Inflammatory macrophage treated with lipopolysaccharide for 4 hours (primary cell): ENCODE data around the gene TEAD1.

Experiments used
- DNase-seq: peaks from one replicate; pipeline ENCODE4 v3.0.0-alpha.2; 2020

The TEAD1 gene

GRCh38 chr11:12917822-12918221 lies 243.6 kb downstream of the TEAD1 start:
- no peak for DNase-seq

DNA sequence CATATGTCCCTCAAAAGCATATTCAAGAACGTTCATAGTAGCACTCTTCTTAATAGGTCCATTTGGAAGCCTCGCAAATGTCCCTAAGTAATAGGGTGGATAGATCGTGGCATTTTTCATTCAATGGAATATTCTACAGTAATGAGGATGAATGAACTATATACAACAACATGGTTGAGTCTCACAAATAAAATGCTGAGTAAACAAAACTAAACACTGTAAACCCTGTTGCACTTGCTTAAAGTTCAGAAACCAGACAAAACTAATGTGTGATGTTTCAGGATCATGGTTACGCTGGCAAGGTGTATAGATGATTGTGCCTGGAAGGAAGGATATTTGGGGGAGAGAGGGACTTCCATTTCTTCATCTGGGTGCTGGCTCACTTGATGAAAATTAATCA lies 244.4 kb downstream of the TEAD1 start:
- no peak for DNase-seq

DNA sequence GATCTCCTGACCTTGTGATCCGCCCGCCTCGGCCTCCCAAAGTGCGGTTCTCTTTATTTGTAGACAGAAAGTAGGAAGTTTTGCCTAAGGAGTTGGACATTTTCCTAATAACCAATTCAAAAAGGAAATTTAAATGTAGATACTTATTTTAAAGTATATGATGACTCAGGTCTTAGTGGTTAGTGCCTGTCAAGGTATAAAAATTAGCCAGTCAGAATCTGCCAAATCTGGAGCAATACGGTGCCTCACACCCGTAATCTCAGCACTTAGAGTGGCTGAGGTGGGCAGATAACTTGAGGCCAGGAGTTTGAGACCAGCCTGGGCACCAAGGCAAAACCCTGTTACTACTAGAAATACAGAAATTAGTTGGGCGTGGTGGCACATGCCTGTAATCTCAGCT lies 248.2 kb downstream of the TEAD1 start:
- DNase-seq: no peak

GRCh38 chr11:12922980-12923507 lies 248.8 kb downstream of the TEAD1 start:
- DNase-seq: no peak

DNA sequence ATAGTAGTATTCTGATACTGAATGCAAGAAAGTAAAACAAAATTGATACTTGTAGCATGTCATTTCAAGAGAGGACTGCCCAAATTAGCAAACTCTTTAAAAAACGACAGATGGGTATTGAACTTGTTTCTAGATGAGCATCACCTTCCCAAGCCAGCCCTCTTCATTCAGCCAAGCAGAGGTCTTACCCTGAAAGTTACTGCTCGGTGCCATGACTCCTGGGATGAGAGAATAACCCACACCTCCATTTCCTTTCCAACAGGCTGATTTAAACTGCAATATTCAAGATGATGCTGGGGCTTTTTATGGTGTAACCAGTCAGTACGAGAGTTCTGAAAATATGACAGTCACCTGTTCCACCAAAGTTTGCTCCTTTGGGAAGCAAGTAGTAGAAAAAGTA lies 250.4 kb downstream of the TEAD1 start:
- no peak for DNase-seq

- DNase-seq: no peak
Observed at GRCh38 chr11:12925520-12925919, 251.3 kb downstream of the TEAD1 start.

DNA sequence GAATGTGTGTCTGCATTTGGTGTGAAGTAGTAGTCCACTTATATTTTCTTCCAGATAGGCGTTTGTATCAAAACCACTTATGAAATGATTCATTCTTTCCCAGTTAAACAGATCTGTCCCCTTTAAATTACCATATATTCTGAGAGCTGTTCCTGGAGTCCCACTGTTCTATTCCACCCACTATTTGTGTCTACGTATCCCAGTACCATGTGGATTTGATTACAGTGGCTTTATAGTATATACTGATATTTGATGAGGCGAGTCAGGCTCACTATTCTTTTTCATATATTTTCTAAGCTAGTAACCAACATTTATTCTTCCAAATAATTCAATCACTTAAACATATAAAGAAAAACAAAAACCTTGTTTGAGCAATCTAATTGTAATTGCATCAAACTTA lies 253.0 kb downstream of the TEAD1 start:
- no peak for DNase-seq

DNA sequence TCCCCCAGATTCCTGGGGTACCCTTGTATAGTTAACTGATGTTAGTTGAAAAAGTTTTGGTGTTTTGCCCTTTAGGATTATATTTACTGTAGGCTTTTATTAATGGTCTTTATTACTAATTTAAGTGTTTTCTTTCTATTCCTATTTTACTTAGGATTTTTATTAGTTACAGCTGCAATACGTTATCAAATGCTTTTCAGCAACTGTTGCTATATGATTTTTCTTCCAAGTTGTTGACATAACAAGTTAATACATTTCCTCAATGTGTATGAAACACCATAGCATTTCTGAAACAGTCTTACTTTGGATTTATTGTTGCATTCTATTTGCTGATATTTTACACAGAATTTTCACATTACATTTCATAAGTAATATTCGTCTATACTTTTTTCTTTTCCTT lies 253.7 kb downstream of the TEAD1 start:
- no peak for DNase-seq

DNA sequence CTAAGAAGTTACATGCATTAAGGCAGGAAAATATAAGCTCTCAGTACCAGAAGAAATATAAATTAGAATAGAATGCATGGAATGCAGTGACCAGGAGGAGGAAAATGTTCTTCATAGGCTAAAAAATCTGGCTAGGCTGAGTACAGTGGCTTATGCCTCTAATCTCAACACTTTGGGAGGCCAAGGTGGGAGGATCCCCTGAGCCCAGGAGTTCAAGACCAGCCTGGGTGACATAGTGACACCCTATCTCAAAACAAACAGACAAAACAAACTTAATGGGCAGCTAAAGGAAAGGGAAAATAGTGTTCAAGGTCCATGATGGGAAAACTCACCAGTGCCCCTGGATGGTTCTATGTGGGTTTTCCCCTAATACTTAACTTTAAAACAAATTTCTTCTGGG lies 256.6 kb downstream of the TEAD1 start:
- DNase-seq: no peak

DNA sequence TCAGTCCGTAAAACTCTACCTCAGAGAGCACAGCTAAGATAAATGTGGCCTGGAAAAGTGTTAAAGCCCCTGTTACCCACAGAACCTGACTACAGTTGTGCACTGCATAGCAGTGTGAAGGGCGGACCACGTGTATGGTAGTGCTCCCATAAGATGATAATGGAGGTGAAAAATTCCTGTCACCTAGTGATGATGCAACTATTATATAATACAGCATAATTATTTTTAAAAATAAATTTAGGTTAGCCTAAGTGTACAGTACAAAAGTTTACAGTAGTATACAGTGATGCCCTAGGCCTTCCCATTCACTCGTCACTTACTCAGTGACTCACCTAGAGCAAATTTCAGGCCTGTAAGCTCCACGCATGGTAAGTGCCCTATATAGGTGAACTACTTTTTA lies 258.3 kb downstream of the TEAD1 start:
- DNase-seq: no peak

DNA sequence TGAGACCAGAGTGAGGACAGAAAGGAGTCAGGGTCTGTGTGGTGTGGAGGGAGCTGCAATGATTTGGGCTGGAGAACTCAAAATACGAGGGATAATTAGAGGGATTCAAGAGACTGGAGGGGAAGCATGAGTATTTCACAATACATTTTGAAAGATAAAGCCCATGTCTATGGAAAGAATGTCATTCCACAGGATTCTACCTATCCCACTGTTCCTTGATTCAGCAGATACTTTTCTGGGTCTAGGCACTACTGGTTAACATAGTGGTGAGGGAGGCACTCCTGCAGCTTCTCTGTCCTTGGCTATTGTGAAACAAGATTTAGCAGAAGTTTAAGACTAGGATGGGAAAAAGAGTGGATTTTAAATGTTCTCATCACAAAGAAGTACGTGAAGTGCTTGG lies 262.0 kb downstream of the TEAD1 start:
- DNase-seq: no peak

- no peak for DNase-seq
Observed at GRCh38 chr11:12938590-12939247, 264.5 kb downstream of the TEAD1 start.

GRCh38 chr11:12941671-12942070 lies 267.4 kb downstream of the TEAD1 start:
- DNase-seq: no peak

GRCh38 chr11:12942157-12942556 lies 267.9 kb downstream of the TEAD1 start:
- DNase-seq: no peak

DNA sequence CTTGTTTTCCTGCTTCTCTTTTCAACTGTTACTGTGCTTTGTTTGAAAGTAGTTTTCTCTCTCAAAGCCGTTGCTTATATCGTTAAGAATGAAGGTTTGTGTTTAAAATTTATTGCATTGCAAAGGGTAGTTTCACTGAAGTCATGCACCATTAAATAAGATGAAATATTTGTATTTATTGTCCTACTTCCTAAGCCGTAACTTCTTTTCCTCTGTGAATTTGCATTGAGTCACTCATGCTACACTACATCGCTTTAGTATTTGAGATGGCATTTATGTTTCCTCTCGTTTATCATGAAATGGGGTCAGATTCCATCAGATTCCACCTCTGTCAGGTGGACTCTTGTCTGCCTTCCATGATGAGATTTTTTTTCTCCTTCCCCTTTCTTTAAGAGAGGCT lies 269.1 kb downstream of the TEAD1 start:
- no peak for DNase-seq

GRCh38 chr11:12944889-12945288 lies 270.7 kb downstream of the TEAD1 start:
- no peak for DNase-seq

DNA sequence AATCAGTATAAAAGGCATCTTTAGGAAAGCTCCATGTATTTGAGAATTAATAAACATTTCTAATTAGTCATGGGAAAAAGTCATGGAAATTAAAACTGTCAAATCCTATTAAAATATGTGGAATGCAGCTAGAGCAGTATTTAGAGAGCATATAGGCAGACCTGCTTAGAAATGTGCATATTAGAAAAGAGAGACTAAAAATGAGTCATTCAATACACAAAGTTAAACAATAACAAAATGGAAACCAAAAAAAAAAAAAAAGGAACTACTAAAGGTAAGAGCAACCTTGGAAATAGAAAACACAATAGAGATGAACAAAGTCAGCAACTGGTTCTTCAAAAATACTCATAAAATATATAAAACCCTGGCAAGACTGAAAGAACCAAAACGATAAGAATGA lies 275.2 kb downstream of the TEAD1 start:
- no peak for DNase-seq

DNA sequence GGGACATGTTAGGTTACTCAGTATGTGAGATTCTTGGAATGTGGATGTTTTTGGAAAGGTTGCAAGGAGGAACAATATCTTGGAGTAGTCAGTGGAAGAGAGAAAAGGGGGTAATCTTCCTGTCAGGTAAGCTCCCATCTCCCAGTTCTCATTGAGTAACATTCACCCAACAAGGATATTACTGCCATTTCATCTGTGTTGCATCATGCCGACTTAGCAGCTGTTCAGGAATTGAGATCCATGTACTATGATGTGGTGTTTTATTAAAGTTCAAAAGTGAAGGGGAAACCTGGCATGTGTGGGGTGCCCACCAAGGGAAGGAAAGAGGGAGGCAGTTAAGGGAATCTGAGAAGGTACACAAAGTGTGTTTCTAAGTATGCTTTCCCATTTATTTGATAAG lies 276.4 kb downstream of the TEAD1 start:
- DNase-seq: no peak

GRCh38 chr11:12951376-12951775 lies 277.2 kb downstream of the TEAD1 start:
- no peak for DNase-seq

DNA sequence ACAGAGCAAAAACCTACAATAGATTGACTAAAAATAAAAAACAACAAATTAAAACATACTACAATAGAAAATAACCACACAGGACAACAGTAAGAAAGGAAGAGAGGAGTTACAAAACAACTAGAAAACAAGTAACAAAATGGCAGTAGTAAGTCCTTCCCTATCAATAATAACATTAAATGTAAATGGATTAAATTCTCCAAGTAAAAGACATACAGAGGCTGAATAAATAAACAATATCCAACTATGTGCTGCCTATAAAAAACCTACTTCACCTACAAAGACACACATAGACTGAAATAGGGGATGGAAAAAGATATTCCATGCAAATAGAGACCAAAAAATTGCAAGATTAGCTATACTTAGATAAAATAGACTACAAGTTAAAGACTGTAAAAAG lies 277.9 kb downstream of the TEAD1 start:
- no peak for DNase-seq

- no peak for DNase-seq
Observed at GRCh38 chr11:12958986-12959385, 284.8 kb downstream of the TEAD1 start.

- no peak for DNase-seq
Observed at GRCh38 chr11:12961615-12962014, 287.4 kb downstream of the TEAD1 start.

DNA sequence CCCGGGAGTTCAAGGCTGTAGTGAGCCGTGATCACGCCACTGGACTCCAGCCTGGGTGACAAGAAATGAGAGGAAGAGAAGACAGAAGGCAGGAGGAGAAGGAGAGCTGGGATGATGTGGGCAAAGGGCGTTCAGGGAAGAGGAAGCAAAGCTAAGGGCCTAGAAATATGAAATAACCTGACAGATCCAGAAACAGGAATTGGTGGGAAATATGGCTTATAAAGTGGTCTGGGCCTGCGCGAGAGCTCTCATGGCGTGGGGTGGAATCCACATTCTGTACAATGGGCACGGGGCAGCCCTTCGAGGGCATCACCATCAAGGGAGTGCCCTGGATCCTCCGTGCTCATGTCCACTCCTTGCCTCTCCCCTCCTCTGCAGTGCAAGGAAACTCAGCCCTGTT lies 288.1 kb downstream of the TEAD1 start:
- DNase-seq: peak; percentile 6

DNA sequence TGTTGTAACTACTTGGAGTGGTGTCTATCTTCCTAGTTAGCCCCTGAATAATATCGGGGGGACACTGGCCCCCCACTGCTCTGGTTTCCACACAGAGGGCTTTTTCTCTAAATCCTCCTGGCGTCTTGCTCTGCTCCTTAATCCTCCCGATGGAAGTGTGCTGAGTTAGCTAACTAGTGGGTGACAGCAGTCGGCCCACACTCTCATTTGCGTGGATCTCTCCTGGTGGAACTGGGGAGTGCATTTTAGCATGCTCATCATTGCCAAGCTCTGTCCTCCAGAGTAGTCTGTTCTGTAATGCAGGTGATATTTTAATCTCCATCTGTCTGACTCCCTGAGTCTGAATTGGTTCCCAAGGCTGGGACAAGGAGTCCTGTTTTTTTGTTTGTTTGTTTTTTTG lies 288.8 kb downstream of the TEAD1 start:
- no peak for DNase-seq

DNA sequence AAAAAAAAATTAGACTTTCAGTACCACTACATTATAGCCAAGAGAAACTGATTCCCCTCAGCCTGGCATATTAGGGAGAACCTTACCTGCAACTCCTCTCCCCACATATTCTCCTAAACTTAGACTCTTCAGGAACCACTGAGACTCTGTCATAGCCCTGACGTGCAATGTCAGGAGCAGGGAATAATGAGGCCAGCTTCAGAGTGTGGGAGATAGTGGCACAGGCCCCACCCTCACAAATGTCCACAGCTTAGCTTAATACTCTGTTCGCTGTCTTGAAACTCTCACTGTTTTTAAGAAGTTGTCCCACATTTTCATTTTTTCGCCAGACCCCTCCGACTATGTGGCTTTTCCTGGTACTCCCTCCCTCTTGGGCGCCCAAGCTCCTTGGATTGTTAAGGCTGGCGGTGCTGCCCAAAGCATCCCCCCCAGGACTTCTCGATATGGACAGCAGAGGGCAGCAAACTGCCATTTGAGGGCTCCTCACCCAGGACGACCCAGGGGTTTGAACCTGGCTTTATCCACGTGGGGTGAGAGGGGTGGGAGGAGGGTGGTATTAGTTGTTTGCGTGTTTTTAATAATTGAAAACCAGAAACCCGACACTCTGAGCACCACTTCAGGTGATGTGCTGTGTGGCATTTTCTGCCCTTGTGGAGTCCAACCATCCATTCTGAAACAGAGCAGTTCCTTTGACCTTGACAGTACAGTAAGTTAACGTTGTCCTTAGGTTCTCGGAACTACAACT lies 289.7 kb downstream of the TEAD1 start:
- peak; percentile 45 for DNase-seq
